Neural progenitor cell (in vitro differentiated cells): ENCODE data around the gene MTMR1. TPM values are rescaled to one million over a fixed set of nuclear protein-coding genes. Genes with fewer than 3 reads are reported as not detected.

Experiments
- DNase-seq: peaks from one replicate; pipeline ENCODE4 v3.0.0-alpha.2; 2016; ENCODE audit warnings: low spot score
- H2AFZ ChIP-seq: fragments of 200-600 bp; sonication (generic); replicated peaks from 2 replicates; pipeline ENCODE4 v1.6.1; 2016; ENCODE audit warnings: antibody characterized with exemption
- H3F3A ChIP-seq: fragments of 200-600 bp; sonication (generic); 2 replicates; pipeline ENCODE4 v1.6.1; 2016; ENCODE audit warnings: antibody characterized with exemption, low read depth
- H3K27ac ChIP-seq: fragments of 200-600 bp; sonication (generic); 2 replicates; pipeline ENCODE4 v1.5.1; 2016; ENCODE audit warnings: mild to moderate bottlenecking
- H3K27me3 ChIP-seq: fragments of 200-600 bp; sonication (generic); 2 replicates; pipeline ENCODE4 v1.6.1; 2016; ENCODE audit warnings: mild to moderate bottlenecking, moderate library complexity
- H3K36me3 ChIP-seq: fragments of 200-600 bp; sonication (generic); 2 replicates; pipeline ENCODE4 v1.5.1; 2016
- H3K4me1 ChIP-seq: fragments of 200-600 bp; sonication (generic); 2 replicates; pipeline ENCODE4 v1.6.1; 2016; ENCODE audit warnings: mixed run types
- H3K4me2 ChIP-seq: fragments of 200-600 bp; sonication (generic); 2 replicates; pipeline ENCODE4 v1.6.1; 2016
- H3K4me3 ChIP-seq: fragments of 200-600 bp; sonication (generic); 2 replicates; pipeline ENCODE4 v1.5.1; 2016
- H3K79me2 ChIP-seq: fragments of 200-600 bp; sonication (generic); 2 replicates; pipeline ENCODE4 v1.6.1; 2016; ENCODE audit warnings: low read depth
- H3K9ac ChIP-seq: fragments of 200-600 bp; sonication (generic); 2 replicates; pipeline ENCODE4 v1.6.1; 2016
- H3K9me3 ChIP-seq: fragments of 200-600 bp; sonication (generic); 2 replicates; pipeline ENCODE4 v1.5.1; 2016; ENCODE audit warnings: low read depth
- H4K20me1 ChIP-seq: fragments of 200-600 bp; sonication (generic); 2 replicates; pipeline ENCODE4 v1.6.1; 2016; ENCODE audit warnings: low read depth
- H3K27ac Mint-ChIP-seq: 3 replicates; pipeline ENCODE4 v1.8.0; 2021; ENCODE audit warnings: mixed read lengths
- H3K27me3 Mint-ChIP-seq: 2 replicates; pipeline ENCODE4 v1.8.0; 2022; ENCODE audit warnings: low read depth, mild to moderate bottlenecking, inconsistent platforms, moderate library complexity, mixed read lengths; ENCODE audit not compliant: insufficient read depth
- H3K36me3 Mint-ChIP-seq: 3 replicates; pipeline ENCODE4 v1.8.0; 2021; ENCODE audit warnings: mixed read lengths
- H3K4me1 Mint-ChIP-seq: 3 replicates; pipeline ENCODE4 v1.8.0; 2021; ENCODE audit warnings: mixed read lengths
- H3K4me3 Mint-ChIP-seq: 3 replicates; pipeline ENCODE4 v1.8.0; 2021; ENCODE audit warnings: mild to moderate bottlenecking, moderate library complexity, mixed read lengths
- H3K9me3 Mint-ChIP-seq: 3 replicates; pipeline ENCODE4 v1.8.0; 2020; ENCODE audit warnings: mixed read lengths
- CTCF ChIP-seq: fragments of 200-600 bp; sonication (generic); IDR thresholded peaks from 2 replicates; pipeline ENCODE4 v1.5.1; 2017; ENCODE audit warnings: antibody characterized with exemption, mild to moderate bottlenecking
- EZH2 ChIP-seq: fragments of 200-600 bp; sonication (generic); IDR thresholded peaks from 2 replicates; pipeline ENCODE4 v1.6.1; 2017; ENCODE audit warnings: antibody characterized with exemption, mild to moderate bottlenecking, moderate library complexity
- EZH2phosphoT487 ChIP-seq: fragments of 200-600 bp; sonication (generic); IDR thresholded peaks from 2 replicates; pipeline ENCODE4 v1.6.1; 2017; ENCODE audit warnings: antibody characterized with exemption
- total RNA-seq: library from RNA; depleted of rRNA; stranded (reverse); fragments of >200 nt; gene quantifications from 2 replicates; pipeline ENCODE4 v1.2.3, GENCODE V29; 2015; ENCODE audit warnings: low replicate concordance

The MTMR1 gene
- total RNA-seq, 1 donor from 2014 or later = 18.0 TPM

GRCh38 chrX:150647331-150647730, 45.9 kb upstream of the MTMR1 start:
- Histone ChIP-seq H3K79me2 (no peaks in the 10 kb centered on the region), H3K36me3 (no peaks in the 10 kb centered on the region), H3K9me3 (no peaks in the 10 kb centered on the region), H3K4me1 (no peaks in the 10 kb centered on the region), H3K27me3 (no peaks in the 10 kb centered on the region), H2AFZ (no peak overlapping the region), H3K4me2 (no peak overlapping the region), H3F3A (no peaks in the 10 kb centered on the region), H4K20me1 (no peaks in the 10 kb centered on the region), H3K27ac (no peak overlapping the region), H3K9ac (no peak overlapping the region), H3K4me3 (no peak overlapping the region)
- H3K4me3 Mint-ChIP-seq = no peak overlapping the region
- no peaks in the 10 kb centered on the region for H3K9me3 Mint-ChIP-seq
- no peak for DNase-seq
- TF ChIP-seq EZH2 = no peak
- TF ChIP-seq CTCF = no peak
- TF ChIP-seq EZH2phosphoT487 = no peak
- no peaks in the 10 kb centered on the region for H3K27me3 Mint-ChIP-seq
- H3K27ac Mint-ChIP-seq = no peak overlapping the region
- peaks cover 14% of the 10 kb centered on the region for H3K4me1 Mint-ChIP-seq
- peaks cover 2% of the 10 kb centered on the region for H3K36me3 Mint-ChIP-seq

- Histone ChIP-seq H3K79me2 (no peaks in the 10 kb centered on the region), H3K4me3 (no peak overlapping the region), H3K27ac (no peak overlapping the region), H4K20me1 (no peaks in the 10 kb centered on the region), H2AFZ (no peak overlapping the region), H3K36me3 (no peaks in the 10 kb centered on the region), H3K9me3 (no peaks in the 10 kb centered on the region), H3K9ac (no peak overlapping the region), H3K4me1 (no peaks in the 10 kb centered on the region), H3K4me2 (no peak overlapping the region), H3F3A (no peaks in the 10 kb centered on the region), H3K27me3 (no peaks in the 10 kb centered on the region)
- no peak overlapping the region for H3K4me3 Mint-ChIP-seq
- TF ChIP-seq CTCF = no peak
- no peak for TF ChIP-seq EZH2
- no peak for TF ChIP-seq EZH2phosphoT487
- DNase-seq = no peak
- no peaks in the 10 kb centered on the region for H3K27me3 Mint-ChIP-seq
- no peak overlapping the region for H3K27ac Mint-ChIP-seq
- peaks cover 14% of the 10 kb centered on the region for H3K4me1 Mint-ChIP-seq
- H3K9me3 Mint-ChIP-seq = no peaks in the 10 kb centered on the region
- H3K36me3 Mint-ChIP-seq = peaks cover 2% of the 10 kb centered on the region
These were observed 44.8 kb upstream of the MTMR1 start for GRCh38 chrX:150648296-150648940.

GRCh38 chrX:150649096-150649870, 43.9 kb upstream of the MTMR1 start:
- no peaks in the 10 kb centered on the region for H3K79me2 ChIP-seq
- no peak overlapping the region for H3K4me3 ChIP-seq
- H3K4me1 ChIP-seq = no peaks in the 10 kb centered on the region
- TF ChIP-seq EZH2phosphoT487 = no peak
- no peak for TF ChIP-seq CTCF
- TF ChIP-seq EZH2 = no peak
- peaks cover 3% of the 10 kb centered on the region for H3K9me3 ChIP-seq
- no peak overlapping the region for H3K27ac ChIP-seq
- no peaks in the 10 kb centered on the region for H4K20me1 ChIP-seq
- H3K27me3 ChIP-seq = no peaks in the 10 kb centered on the region
- no peaks in the 10 kb centered on the region for H3K9me3 Mint-ChIP-seq
- no peaks in the 10 kb centered on the region for H3F3A ChIP-seq
- no peak overlapping the region for H3K9ac ChIP-seq
- H2AFZ ChIP-seq = no peak overlapping the region
- peaks cover 2% of the 10 kb centered on the region for H3K36me3 Mint-ChIP-seq
- peaks cover 14% of the 10 kb centered on the region for H3K4me1 Mint-ChIP-seq
- H3K36me3 ChIP-seq = no peaks in the 10 kb centered on the region
- H3K27ac Mint-ChIP-seq = no peak overlapping the region
- H3K4me3 Mint-ChIP-seq = no peak overlapping the region
- H3K4me2 ChIP-seq = no peak overlapping the region
- no peak for DNase-seq
- no peaks in the 10 kb centered on the region for H3K27me3 Mint-ChIP-seq
